ENCODE measurements around the gene ZNF217.

- TF ChIP-seq MYC (IDR thresholded peaks at IDR 0.05; ENCODE audit: low read depth, low read length) (peak; percentile 22; the same call in 1 of the 2 replicates), POLR2A (IDR thresholded peaks at IDR 0.05; ENCODE audit: extremely low read depth, insufficient read length) (no peak), CTCF (IDR thresholded peaks at IDR 0.05; ENCODE audit: low read depth, low read length) (no peak), MAX (IDR thresholded peaks at IDR 0.05; ENCODE audit: low read depth, low read length) (peak; percentile 27; the same call in 1 of the 2 replicates)
These were observed 13.9 kb downstream of the ZNF217 start for GRCh38 chr20:53579581-53580375.
